HTERT RPE-1 (cell line): ENCODE measurements around the gene PKMYT1.

Experiments used
- in situ Hi-C: fragments of 300-500 bp; cut with MboI; formaldehyde crosslinking; loops from 4 replicates; pipeline ENCODE4 v1.14.3; 2020; ENCODE audit warnings: low sequenced_read_pairs

The PKMYT1 gene

DNA sequence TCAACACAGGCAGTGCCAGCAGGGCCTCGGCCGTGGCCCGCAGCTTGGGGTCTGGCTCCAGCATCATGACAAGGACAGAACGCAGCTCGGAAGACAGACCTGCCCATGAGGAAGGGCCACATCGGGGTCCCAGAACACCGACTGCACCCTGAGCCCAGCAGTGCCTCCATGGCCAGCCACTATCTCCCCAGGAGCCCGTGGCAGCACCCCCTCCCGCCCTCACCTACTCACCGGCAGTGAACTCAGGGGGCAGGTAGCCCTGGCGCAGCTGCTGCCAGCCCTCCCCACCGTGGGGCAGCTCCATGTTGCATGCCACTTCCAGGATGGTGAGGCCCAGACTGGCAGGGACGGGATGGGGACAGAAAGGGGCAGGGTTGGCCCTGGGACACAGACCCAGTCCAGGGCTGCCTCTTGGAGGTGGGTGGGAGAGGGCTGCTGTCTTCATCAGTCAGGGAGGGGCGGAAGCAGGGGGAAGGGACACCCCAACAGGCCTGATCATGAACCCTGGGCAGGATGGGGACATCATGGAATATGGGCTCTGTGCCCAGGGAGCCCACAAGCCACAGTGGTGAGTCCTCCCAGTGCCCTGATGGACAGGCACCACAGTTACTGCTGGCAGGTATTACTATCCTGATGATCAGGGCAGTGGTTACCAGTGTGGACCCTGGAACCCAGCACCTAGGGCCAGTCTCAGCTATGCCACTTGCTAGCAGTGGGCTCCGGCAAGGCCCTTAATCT, 5.8 kb downstream of the PKMYT1 start:
- in situ Hi-C loops: no loop called here

- in situ Hi-C loops: no loop called here
These were observed 6.5 kb downstream of the PKMYT1 start for GRCh38 chr16:2973605-2974318.

GRCh38 chr16:2973093-2973492, 7.2 kb downstream of the PKMYT1 start:
- in situ Hi-C loops: no loop called here

GRCh38 chr16:2971985-2972784, 8.1 kb downstream of the PKMYT1 start:
- in situ Hi-C loops: no loop called here

GRCh38 chr16:2971134-2971984, 8.9 kb downstream of the PKMYT1 start:
- in situ Hi-C loops: no loop called here

- in situ Hi-C loops: no loop called here
These were observed 9.7 kb downstream of the PKMYT1 start for GRCh38 chr16:2970563-2970962.

DNA sequence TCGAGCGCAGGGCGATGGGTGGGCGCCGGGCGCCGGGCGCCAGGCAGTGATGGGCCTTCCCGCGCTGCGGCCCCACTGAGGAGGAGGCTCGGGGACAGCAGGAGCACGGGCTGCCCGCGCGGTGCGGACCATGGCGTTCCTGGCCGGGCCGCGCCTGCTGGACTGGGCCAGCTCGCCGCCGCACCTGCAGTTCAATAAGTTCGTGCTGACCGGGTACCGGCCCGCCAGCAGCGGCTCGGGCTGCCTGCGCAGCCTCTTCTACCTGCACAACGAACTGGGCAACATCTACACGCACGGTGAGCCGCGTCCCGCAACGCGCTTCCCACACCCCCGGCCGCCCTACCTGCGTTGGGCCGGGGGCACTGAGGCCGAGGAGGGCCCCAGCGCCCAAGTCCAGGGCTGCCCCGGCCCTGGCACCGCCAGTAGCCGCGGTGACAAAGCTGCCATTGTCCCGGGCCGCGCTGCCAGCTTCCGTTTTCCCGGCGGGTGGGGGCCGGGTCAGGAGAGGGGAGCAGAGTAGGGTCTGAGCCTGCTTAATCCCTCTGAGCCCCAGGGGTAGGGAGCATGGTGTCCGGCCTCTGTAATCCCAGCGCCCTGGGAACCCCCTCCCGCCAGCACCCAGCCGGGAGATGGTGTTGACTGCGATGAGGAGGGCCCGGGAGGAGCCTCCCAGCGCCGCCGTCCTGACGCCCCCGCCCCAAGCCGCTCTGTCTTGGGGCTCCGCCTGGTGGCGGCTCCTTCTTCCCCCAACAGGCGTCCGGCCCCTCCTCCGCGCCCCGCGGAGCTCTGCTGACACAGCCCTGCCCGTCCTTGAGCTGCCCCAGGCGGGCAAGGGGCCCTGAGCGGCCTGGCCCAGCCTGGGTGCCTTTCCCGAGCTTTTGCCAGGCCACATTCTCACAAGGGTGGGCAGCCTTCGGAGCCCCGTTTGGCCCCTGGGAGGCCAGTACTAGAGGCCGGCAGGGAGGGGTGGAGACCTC, 10.4 kb downstream of the PKMYT1 start:
- in situ Hi-C loops: no loop called here

- in situ Hi-C loops: no loop called here
These were observed 11.3 kb downstream of the PKMYT1 start, which contains the start of gene PAQR4 for GRCh38 chr16:2968738-2969544. TSS of gene PAQR4 (plus strand) at chr16:2969348. CDS start at chr16:2969675, 327 bp downstream.

DNA sequence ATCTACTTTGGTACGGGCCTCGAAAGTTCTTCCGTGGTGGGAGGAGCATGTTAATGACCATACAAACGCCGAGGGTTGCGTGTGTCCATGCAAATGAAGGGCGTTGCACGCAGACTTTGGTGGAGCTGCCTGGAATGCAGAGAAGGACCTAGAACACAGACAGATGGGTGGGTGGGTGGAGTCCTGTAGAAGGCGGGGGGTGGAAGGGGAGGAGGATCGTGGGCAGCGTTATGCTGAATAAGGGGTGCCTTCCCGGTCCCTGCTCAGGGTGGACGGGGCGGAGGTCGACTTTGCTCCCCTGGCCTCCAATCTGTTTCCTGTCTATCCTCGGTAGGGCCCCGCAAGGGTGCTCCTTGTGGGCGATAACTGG, 11.9 kb downstream of the PKMYT1 start:
- in situ Hi-C loops: no loop called here

- in situ Hi-C loops: no loop called here
These were observed 12.5 kb downstream of the PKMYT1 start for GRCh38 chr16:2967721-2968161.

- in situ Hi-C loops: no loop called here
These were observed 13.0 kb downstream of the PKMYT1 start for GRCh38 chr16:2967211-2967631.

DNA sequence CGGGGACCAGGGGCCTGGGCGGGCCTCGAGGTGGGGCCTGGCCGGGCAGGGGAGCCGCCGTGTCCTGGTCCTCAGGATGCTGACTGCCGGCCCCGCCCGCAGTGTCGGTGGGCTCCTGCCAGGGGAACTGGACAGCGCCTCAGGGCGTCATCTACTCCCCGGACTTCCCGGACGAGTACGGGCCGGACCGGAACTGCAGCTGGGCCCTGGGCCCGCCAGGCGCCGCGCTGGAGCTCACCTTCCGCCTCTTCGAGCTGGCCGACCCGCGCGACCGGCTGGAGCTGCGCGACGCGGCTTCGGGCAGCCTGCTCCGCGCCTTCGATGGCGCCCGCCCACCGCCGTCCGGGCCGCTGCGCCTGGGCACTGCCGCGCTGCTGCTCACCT, 13.4 kb downstream of the PKMYT1 start:
- in situ Hi-C loops: no loop called here

- in situ Hi-C loops: no loop called here
These were observed 14.0 kb downstream of the PKMYT1 start for GRCh38 chr16:2966043-2966807.

- in situ Hi-C loops: no loop called here
These were observed 15.5 kb downstream of the PKMYT1 start for GRCh38 chr16:2964475-2965336.

DNA sequence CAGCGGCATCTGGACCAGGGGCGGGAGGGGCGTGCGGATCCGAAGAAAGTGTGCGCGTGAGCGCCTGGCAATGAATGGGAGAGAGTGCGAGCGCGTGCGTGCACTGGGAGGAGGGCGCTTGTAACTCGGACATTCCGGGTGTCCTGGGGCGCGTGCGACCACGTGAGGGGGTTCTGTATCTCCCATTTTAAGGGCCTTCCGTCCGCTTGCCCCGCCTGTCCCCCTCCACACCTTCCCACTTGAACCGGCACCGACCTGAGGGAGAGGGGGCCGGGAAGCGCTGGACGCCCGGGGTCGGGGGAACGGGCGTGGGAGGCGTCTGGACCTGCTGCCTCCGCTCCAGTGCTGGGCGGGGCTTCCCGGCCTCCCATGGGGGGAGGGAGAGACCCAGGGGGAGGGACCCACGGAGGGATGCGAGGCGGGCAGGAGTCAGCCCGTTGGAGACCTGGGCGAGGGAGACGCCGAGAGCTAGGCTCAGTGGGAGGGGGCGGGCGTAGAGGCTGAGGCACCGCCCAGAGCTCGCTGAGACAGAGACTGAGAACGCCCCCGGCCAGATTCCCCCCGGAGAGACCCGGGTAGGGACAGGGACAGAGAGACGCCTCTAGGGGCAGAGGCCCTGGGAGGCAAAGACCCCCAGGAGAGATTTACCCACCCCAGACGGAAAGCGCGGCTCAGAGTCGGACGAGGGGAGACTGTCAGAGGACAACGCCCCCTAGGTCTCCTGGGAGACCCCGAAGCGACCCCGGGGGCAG, 16.3 kb downstream of the PKMYT1 start, which contains the start of gene KREMEN2:
TSS of gene KREMEN2 (plus strand) at position 553 of the 752 bp plus-strand sequence. CDS start 246 bp downstream, outside the sequence.
- in situ Hi-C loops: no loop called here

DNA sequence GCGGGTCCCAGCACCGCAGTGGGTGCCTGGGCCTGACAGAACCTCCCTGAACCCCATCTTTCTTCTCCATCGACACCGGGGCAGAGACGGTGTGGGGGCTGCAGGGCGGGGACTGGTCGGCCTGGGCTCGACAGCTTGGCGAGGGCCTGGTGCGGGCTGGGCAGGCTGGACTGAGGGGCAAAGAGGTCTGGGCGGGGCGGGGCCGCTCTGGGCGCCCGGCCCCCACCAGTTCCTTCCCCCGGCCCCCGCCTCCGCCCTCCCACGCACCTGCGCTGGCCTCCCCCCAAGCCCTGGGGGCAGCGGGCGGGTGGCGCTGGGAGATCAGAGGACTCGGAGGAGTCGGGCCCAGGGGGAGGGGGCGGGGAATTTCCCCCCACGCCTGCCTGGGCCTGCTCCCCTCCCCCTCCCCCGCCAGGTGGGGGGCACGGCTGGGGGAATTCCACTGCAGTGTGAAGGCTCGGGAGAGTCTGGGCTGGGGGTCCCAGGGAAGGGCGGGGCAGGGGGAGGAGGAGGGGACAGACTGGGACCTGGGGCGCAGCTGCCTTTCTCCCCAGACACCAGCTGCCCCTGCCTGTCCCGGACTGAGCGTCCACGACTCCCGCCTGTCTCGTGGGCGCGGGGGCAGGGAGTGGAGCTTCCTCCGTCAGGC, 17.0 kb downstream of the PKMYT1 start:
- in situ Hi-C loops: no loop called here
